K562 (cell line): ENCODE data around the gene SLC34A3. TPM values are rescaled to one million over a fixed set of nuclear protein-coding genes. Genes with fewer than 3 reads are reported as not detected.
A peak's percentile ranks its signal among the peaks of the same experiment; 100 is the strongest.

Experiments used
- ADNP ChIP-seq: fragments of 200-800 bp; sonication (Bioruptor generic); IDR thresholded peaks from 2 replicates; pipeline ENCODE4 v1.6.1; 2016; ENCODE audit warnings: missing genetic modification characterization, missing compliant biosample characterization
- BCLAF1 ChIP-seq, 2 experiments: fragments of 450-650 bp in 1 of 2; IDR thresholded peaks; 2 replicates each; pipeline ENCODE4 v1.6.1; 2011 to 2017; ENCODE audit warnings: low read depth in 2 of 2, antibody characterized with exemption in 1 of 2, borderline replicate concordance in 1 of 2, low read length in 1 of 2, mild to moderate bottlenecking in 1 of 2, mixed read lengths in 1 of 2; ENCODE audit not compliant: control insufficient read depth in 1 of 2
- CC2D1A ChIP-seq: fragments of 450-650 bp; IDR thresholded peaks from 2 replicates; pipeline ENCODE4 v1.6.1; 2017; ENCODE audit warnings: mild to moderate bottlenecking
- CHD2 ChIP-seq: IDR thresholded peaks from 2 replicates; pipeline ENCODE4 v1.6.1; 2011; ENCODE audit warnings: low read depth, low read length
- CREB1 ChIP-seq, 2 experiments: sonication (generic) in 1 of 2; formaldehyde crosslinking in 1 of 2; IDR thresholded peaks; 2 replicates each; pipeline versions ENCODE4 v1.6.1 to v1.8.0; 2012 to 2022; ENCODE audit warnings: inconsistent platforms in 1 of 2, mild to moderate bottlenecking in 1 of 2, missing genetic modification reagents in 1 of 2, moderate library complexity in 1 of 2
- ETV1 ChIP-seq: fragments of 450-650 bp; conservative IDR thresholded peaks from 2 replicates; pipeline ENCODE4 v1.6.1; 2016; ENCODE audit warnings: missing genetic modification characterization, control low read depth, low read depth, missing compliant biosample characterization
- GATAD2A ChIP-seq: fragments of 450-650 bp; IDR thresholded peaks from 2 replicates; pipeline ENCODE4 v1.6.1; 2017
- JUND ChIP-seq, 2 experiments: IDR thresholded peaks; 2 replicates in 1 of 2; 3 replicates in 1 of 2; pipeline ENCODE4 v1.6.1; 2011; ENCODE audit warnings: borderline replicate concordance in 2 of 2, low read depth in 2 of 2, low read length in 2 of 2, improper control_type of control experiment in 1 of 2, missing biosample characterization in 1 of 2, missing genetic modification characterization in 1 of 2, missing genetic modification reagents in 1 of 2
- KDM5B ChIP-seq: fragments of 200-600 bp; sonication (generic); IDR thresholded peaks from 2 replicates; pipeline ENCODE4 v1.6.1; 2012; ENCODE audit warnings: low read depth, mild to moderate bottlenecking, moderate library complexity, low read length, control low read depth, inconsistent platforms; ENCODE audit not compliant: insufficient replicate concordance
- MAFK ChIP-seq: IDR thresholded peaks from 2 replicates; pipeline ENCODE4 v1.6.1; 2011; ENCODE audit warnings: low read length, improper control_type of control experiment
- MLX ChIP-seq, 2 experiments: fragments of 450-650 bp in 1 of 2; sonication (generic) in 1 of 2; formaldehyde crosslinking; conservative IDR thresholded peaks; 2 replicates each; pipeline versions ENCODE4 v1.4.0 to v1.8.1; 2020 to 2022; ENCODE audit warnings: mild to moderate bottlenecking in 1 of 2, missing genetic modification reagents in 1 of 2
- NUFIP1 ChIP-seq: fragments of 450-650 bp; IDR thresholded peaks from 2 replicates; pipeline ENCODE4 v1.6.1; 2018; ENCODE audit not compliant: partially characterized antibody
- PRMT5 ChIP-seq: sonication (generic); formaldehyde crosslinking; IDR thresholded peaks from 2 replicates; pipeline ENCODE4 v1.5.0; 2020; ENCODE audit warnings: missing genetic modification reagents
- PRPF4 ChIP-seq: fragments of 200-400 bp; formaldehyde crosslinking; IDR thresholded peaks from one replicate; pipeline ENCODE4 v1.6.1; 2017; ENCODE audit warnings: low read length, low read depth, mild to moderate bottlenecking; ENCODE audit not compliant: insufficient read depth, poor library complexity, severe bottlenecking
- RBM25 ChIP-seq: fragments of 200-400 bp; formaldehyde crosslinking; IDR thresholded peaks from 2 replicates; pipeline ENCODE4 v1.6.1; 2018; ENCODE audit warnings: low read length, low read depth, moderate library complexity; ENCODE audit not compliant: severe bottlenecking
- SMARCA4 ChIP-seq: fragments of 450-650 bp; IDR thresholded peaks from 2 replicates; pipeline ENCODE4 v1.6.1; 2016
- SPI1 ChIP-seq: IDR thresholded peaks from 2 replicates; pipeline ENCODE4 v1.6.1; 2011; ENCODE audit warnings: low read depth, low read length, control low read depth, borderline replicate concordance
- TCFL5 ChIP-seq: fragments of 250-450 bp; sonication (Bioruptor Pico); conservative IDR thresholded peaks from 2 replicates; pipeline ENCODE4 v1.6.1; 2021; ENCODE audit warnings: mild to moderate bottlenecking, moderate library complexity, matching md5 sums
- ZBTB2 ChIP-seq: fragments of 450-650 bp; IDR thresholded peaks from 2 replicates; pipeline ENCODE4 v1.6.1; 2016; ENCODE audit warnings: antibody characterized with exemption
- ZBTB7A ChIP-seq: IDR thresholded peaks from 2 replicates; pipeline ENCODE4 v1.6.1; 2011; ENCODE audit warnings: low read depth, mild to moderate bottlenecking, low read length, moderate library complexity, borderline replicate concordance; ENCODE audit not compliant: control insufficient read depth
- polyA plus RNA-seq, 8 experiments: library from polyadenylated mRNA; depleted of rRNA in 4 of 8; stranded (reverse) in 5 of 8; unstranded in 3 of 8; fragments of >200 nt; fragmentation: Nextera tagmentation in 2 of 8; fragmentation: Illumina TruSeq in 1 of 8; extraction: Ambion mirVana in 2 of 8; extraction: Trizol in 1 of 8; gene quantifications; 2 replicates each; pipeline versions ENCODE4 v1.2.1 to v1.2.3, GENCODE V29; 2011 to 2014; ENCODE audit warnings: inconsistent platforms in 1 of 8, missing spikeins in 1 of 8
- total RNA-seq, 7 experiments: library from RNA; depleted of rRNA in 6 of 7; stranded (reverse); fragments of >200 nt in 6 of 7; fragmentation: Illumina TruSeq in 2 of 7; extraction: Trizol in 2 of 7; gene quantifications; 2 replicates each; pipeline versions ENCODE4 v1.2.1 to v1.2.3, GENCODE V29; 2011 to 2021; ENCODE audit warnings: low replicate concordance in 1 of 7

The SLC34A3 gene
- total and polyA plus RNA-seq, 9 of the 15 experiments (the other 6 are each of a cell fraction or from before 2014, with no cell fraction given): not detected

- TF ChIP-seq BCLAF1 (IDR thresholded peaks at IDR 0.05; ENCODE audit: borderline replicate concordance in 1 of 2, control insufficient read depth in 1 of 2, low read depth in 2 of 2, low read length in 1 of 2) (0 out of 4 replicates have a peak, but pooled peaks of 1 of the 2 experiments have one; percentile 25), CHD2 (peak; percentile 10; the same call in 1 of the 2 replicates), ZBTB2 (no peak), SMARCA4 (peak; percentile 30; the same call in 1 of the 2 replicates), MAFK (no peak), KDM5B (no peak), NUFIP1 (no peak), ADNP (no peak), MLX (CRISPR knock-in tag; conservative IDR thresholded peaks at IDR 0.05) (no peak), RBM25 (no peak), CREB1 (IDR thresholded peaks at IDR 0.05) (no peak; the same call in 1 of the 2 replicates), CREB1 (CRISPR knock-in tag; IDR thresholded peaks at IDR 0.05) (no peak), ZBTB7A (peak; percentile 89), SPI1 (no peak), GATAD2A (0 out of 2 replicates have a peak, but pooled peaks have one; percentile 86), PRPF4 (no peak), ETV1 (tag) (0 out of 2 replicates have a peak, but pooled peaks have one; percentile 31), CC2D1A (peak; percentile 16; the same call in 1 of the 2 replicates), TCFL5 (CRISPR knock-in tag) (no peak), JUND (IDR thresholded peaks at IDR 0.05; ENCODE audit: borderline replicate concordance, low read depth, low read length) (peak; percentile 31; the same call in 1 of the 2 replicates), JUND (tag; IDR thresholded peaks at IDR 0.05; ENCODE audit: borderline replicate concordance, low read depth, low read length) (no peak), PRMT5 (CRISPR knock-in tag) (no peak)
Measured at GRCh38 chr9:137276473-137277328, 46.0 kb downstream of the SLC34A3 start (continued).
